GM21737 (cell line): Measurements from ENCODE around the gene KCNQ5.

Experiments used
- ATAC-seq: cut with Tn5 transposase; IDR thresholded peaks from one replicate; pipeline ENCODE4 v1.9.1; 2021; ENCODE audit warnings: mild to moderate bottlenecking, moderate library complexity; ENCODE audit not compliant: unreplicated experiment

Gene KCNQ5

GRCh38 chr6:73041051-73041450 lies 419.2 kb downstream of the KCNQ5 start:
- no peak for ATAC-seq

GRCh38 chr6:73042892-73043291 lies 421.0 kb downstream of the KCNQ5 start:
- no peak for ATAC-seq

- no peak for ATAC-seq
Observed at GRCh38 chr6:73043446-73043845, 421.6 kb downstream of the KCNQ5 start.

- ATAC-seq = no peak
Observed at GRCh38 chr6:73045609-73046008, 423.7 kb downstream of the KCNQ5 start.

GRCh38 chr6:73047801-73048200 lies 425.9 kb downstream of the KCNQ5 start:
- no peak for ATAC-seq

- no peak for ATAC-seq
Observed at GRCh38 chr6:73049971-73050594, 428.2 kb downstream of the KCNQ5 start.

- no peak for ATAC-seq
Observed at GRCh38 chr6:73050706-73051105, 428.8 kb downstream of the KCNQ5 start.

- ATAC-seq = no peak
Observed at GRCh38 chr6:73051147-73051546, 429.3 kb downstream of the KCNQ5 start.

GRCh38 chr6:73054958-73055357 lies 433.1 kb downstream of the KCNQ5 start:
- ATAC-seq = no peak

- ATAC-seq = no peak
Observed at GRCh38 chr6:73058736-73059135, 436.9 kb downstream of the KCNQ5 start.

- no peak for ATAC-seq
Observed at GRCh38 chr6:73062130-73062529, 440.3 kb downstream of the KCNQ5 start.

GRCh38 chr6:73062837-73063236 lies 441.0 kb downstream of the KCNQ5 start:
- ATAC-seq = no peak

- ATAC-seq = no peak
Observed at GRCh38 chr6:73064266-73064665, 442.4 kb downstream of the KCNQ5 start.

GRCh38 chr6:73073238-73073637 lies 451.4 kb downstream of the KCNQ5 start:
- no peak for ATAC-seq

- no peak for ATAC-seq
Observed at GRCh38 chr6:73074175-73074574, 452.3 kb downstream of the KCNQ5 start.

GRCh38 chr6:73076211-73076954 lies 454.5 kb downstream of the KCNQ5 start:
- ATAC-seq = no peak

- ATAC-seq = no peak
Observed at GRCh38 chr6:73078333-73078862, 456.5 kb downstream of the KCNQ5 start.

GRCh38 chr6:73078908-73079610 lies 457.2 kb downstream of the KCNQ5 start:
- no peak for ATAC-seq

GRCh38 chr6:73079611-73079955 lies 457.7 kb downstream of the KCNQ5 start:
- ATAC-seq = no peak

GRCh38 chr6:73079978-73080377 lies 458.1 kb downstream of the KCNQ5 start:
- ATAC-seq = no peak

GRCh38 chr6:73081955-73082354 lies 460.1 kb downstream of the KCNQ5 start:
- no peak for ATAC-seq

GRCh38 chr6:73083886-73084285 lies 462.0 kb downstream of the KCNQ5 start:
- no peak for ATAC-seq
